ENCODE data around the gene ZMYND10. TPM values are rescaled to one million over a fixed set of nuclear protein-coding genes. Genes with fewer than 3 reads are reported as not detected.

The ZMYND10 gene
- total and polyA plus RNA-seq, 9 of the 15 experiments (the other 6 are each of a cell fraction or from before 2014, with no cell fraction given): 0.20 to 2.8 (median 0.70) TPM

- no peak for FAIRE-seq
- DNase-seq (ENCODE audit: extremely low read depth in 1 of 4, low spot score in 3 of 4): no peak
- 72% methylated on average over 5 of the region's 5 CpGs for WGBS (ENCODE audit: insufficient coverage, low coverage, missing lambda C conversion rate)
- POLR2A ChIA-PET: interaction anchor here (0.6 to 1.7 kb wide), 5 partner anchors 15 to 99 kb away, joined by 3 to 4 read pairs (median 3); no protein-coding TSS in a partner anchor
- H4K20me1 ChIP-seq (replicated peaks; ENCODE audit: control insufficient read depth, insufficient read depth, low read length): peaks cover 18% of the 10 kb centered on the region
- H3K4me1 ChIP-seq (replicated peaks in 1 of 2; ENCODE audit: control insufficient read depth in 2 of 2, insufficient read depth in 2 of 2, low read length in 2 of 2): peaks cover 24 to 32% of the 10 kb centered on the region in 2 experiments; a peak in 4 of 5 replicates
- in situ Hi-C loops (cut with MboI) (no loop called here), intact Hi-C loops (cut with micrococcal nuclease) (no loop called here)
- peak overlapping the region; percentile 1; the same call in 1 of the 2 replicates for H3K4me2 ChIP-seq (ENCODE audit: insufficient read depth, low read length)
- H2AFZ ChIP-seq (ENCODE audit: low read depth, low read length): no peak overlapping the region
- peak overlapping the region; percentile 49; the same call in 1 of the 3 replicates for H3K27ac ChIP-seq (ENCODE audit: extremely low read depth, low read depth, low read length)
- H3K9ac ChIP-seq (ENCODE audit: insufficient read depth in 1 of 2, low read depth in 2 of 2, low read length in 2 of 2): peak overlapping the region in 1 of 2 experiments; percentile 24; a peak in 2 of 4 replicates
- H3K79me2 ChIP-seq (ENCODE audit: control insufficient read depth, insufficient read depth, low read length): peaks cover 71% of the 10 kb centered on the region
- no peak overlapping the region for H3K4me3 ChIP-seq
- peaks cover 4% of the 10 kb centered on the region for H3K9me1 ChIP-seq (ENCODE audit: control insufficient read depth, insufficient read depth, low read length)
- TF ChIP-seq ZKSCAN8 (CRISPR knock-in tag; IDR thresholded peaks at IDR 0.05): no peak
- TF ChIP-seq SNIP1 (IDR thresholded peaks at IDR 0.05; ENCODE audit: low read depth): no peak
- no peak for TF ChIP-seq POLR2G (IDR thresholded peaks at IDR 0.05; ENCODE audit: low read depth, low read length)
- TF ChIP-seq GABPB2 (CRISPR knock-in tag; conservative IDR thresholded peaks at IDR 0.05): no peak
- no peak for TF ChIP-seq KDM2B (CRISPR knock-in tag; IDR thresholded peaks at IDR 0.05)
- no peak for TF ChIP-seq SIX5 (IDR thresholded peaks at IDR 0.05; ENCODE audit: borderline replicate concordance in 1 of 2, insufficient read depth in 1 of 2, low read depth in 1 of 2, low read length in 2 of 2)
- no peak for TF ChIP-seq ZNF75A (CRISPR knock-in tag; IDR thresholded peaks at IDR 0.05)
- no peak for TF ChIP-seq THAP12 (CRISPR knock-in tag; IDR thresholded peaks at IDR 0.05)
- no peak for TF ChIP-seq ZNF184 (CRISPR knock-in tag; IDR thresholded peaks at IDR 0.05)
- TF ChIP-seq ZNF507 (tag; conservative IDR thresholded peaks at IDR 0.05): no peak
- no peak for TF ChIP-seq SRSF9 (IDR thresholded peaks at IDR 0.05; ENCODE audit: borderline replicate concordance, low read depth, low read length)
- no peaks in the 10 kb centered on the region for H3K9me3 ChIP-seq (replicated peaks; ENCODE audit: control insufficient read depth, insufficient read depth, low read depth, low read length)
- BruUV-seq (replicated peaks): no TSS peak
- ATAC-seq: no peak
- H3K36me3 ChIP-seq (ENCODE audit: control insufficient read depth, insufficient read depth, low read length): peaks cover 67% of the 10 kb centered on the region; the same call in 2 of the 3 replicates
- CTCF ChIA-PET (ENCODE audit: low intra/inter-chr PET ratio): no interaction called here
- H3K27me3 ChIP-seq (ENCODE audit: control insufficient read depth in 2 of 2, insufficient read depth in 2 of 2, low read length in 2 of 2): no peaks in the 10 kb centered on the region
Measured at GRCh38 chr3:50334339-50335075, 11.0 kb downstream of the ZMYND10 start.

Measured in K562 (cell line).